Measurements from ENCODE around the gene CPT1B. TPM values are rescaled to one million over a fixed set of nuclear protein-coding genes. Genes with fewer than 3 reads are reported as not detected.
"Not testable (repeated sequence)": the region's sequence is repeated elsewhere in the genome, so short reads cannot be mapped to it uniquely, and the experiment has no call there.

Gene CPT1B
- total RNA-seq, 2 experiments from 2014 or later: 42.9 to 43.7 TPM

GRCh38 chr22:50609599-50609998 is 31.4 kb upstream of the CPT1B start:
- H3K27me3 Mint-ChIP-seq: peaks cover 20% of the 10 kb centered on the region
- no peaks in the 10 kb centered on the region for H3K4me1 Mint-ChIP-seq (ENCODE audit: low read depth)
- no peak for TF ChIP-seq CTCF (IDR thresholded peaks at IDR 0.05)
- H3K36me3 Mint-ChIP-seq (ENCODE audit: low read depth): no peaks in the 10 kb centered on the region
- intact Hi-C loops (cut with micrococcal nuclease): no loop called here
- DNase-seq (no peak), ATAC-seq (no peak)
- no peak overlapping the region for H3K4me3 Mint-ChIP-seq
- CTCF ChIA-PET: no interaction called here
- no peak overlapping the region for H3K27ac Mint-ChIP-seq
- no peaks in the 10 kb centered on the region for H3K9me3 Mint-ChIP-seq
- POLR2A ChIA-PET: interaction anchor here (1.0 kb wide), 1 partner anchor 12 kb away, joined by 3 read pairs; no protein-coding TSS in a partner anchor

- no peak for TF ChIP-seq CTCF (IDR thresholded peaks at IDR 0.05)
- ChIA-PET CTCF (interaction anchor here (0.7 to 1.1 kb wide), 2 partner anchors 12 to 83 kb away, joined by 3 to 5 read pairs; no protein-coding TSS in a partner anchor), POLR2A (interaction anchor here (1.0 kb wide), 2 partner anchors 12 to 25 kb away, joined by 3 read pairs; no protein-coding TSS in a partner anchor)
- Mint-ChIP-seq H3K9me3 (no peaks in the 10 kb centered on the region), H3K4me3 (no peak overlapping the region), H3K36me3 (ENCODE audit: low read depth) (no peaks in the 10 kb centered on the region), H3K27me3 (peaks cover 18% of the 10 kb centered on the region), H3K4me1 (ENCODE audit: low read depth) (no peaks in the 10 kb centered on the region), H3K27ac (no peak overlapping the region)
- DNase-seq (no peak), ATAC-seq (no peak)
- intact Hi-C loops (cut with micrococcal nuclease): no loop called here
Observed at GRCh38 chr22:50608996-50609395, 30.8 kb upstream of the CPT1B start.

GRCh38 chr22:50608058-50608840 is 30.0 kb upstream of the CPT1B start:
- CTCF ChIA-PET: interaction anchor here (0.7 to 1.1 kb wide), 2 partner anchors 12 to 82 kb away, joined by 3 to 5 read pairs; no protein-coding TSS in a partner anchor

GRCh38 chr22:50607659-50608020 is 29.4 kb upstream of the CPT1B start:
- H3K36me3 Mint-ChIP-seq (ENCODE audit: low read depth): no peaks in the 10 kb centered on the region
- H3K27ac Mint-ChIP-seq: no peak overlapping the region
- DNase-seq (no peak), ATAC-seq (no peak)
- CTCF ChIA-PET: no interaction called here
- POLR2A ChIA-PET: no interaction called here
- H3K4me1 Mint-ChIP-seq (ENCODE audit: low read depth): no peaks in the 10 kb centered on the region
- no peaks in the 10 kb centered on the region for H3K9me3 Mint-ChIP-seq
- H3K27me3 Mint-ChIP-seq: peaks cover 23% of the 10 kb centered on the region
- TF ChIP-seq CTCF (IDR thresholded peaks at IDR 0.05): no peak
- intact Hi-C loops (cut with micrococcal nuclease): no loop called here
- no peak overlapping the region for H3K4me3 Mint-ChIP-seq

More at GRCh38 chr22:50608058-50608840, 30.0 kb upstream of the CPT1B start:
- H3K36me3 Mint-ChIP-seq (ENCODE audit: low read depth); H3K27ac Mint-ChIP-seq; DNase-seq; H3K4me3 Mint-ChIP-seq; ATAC-seq; intact Hi-C loops (cut with micrococcal nuclease); H3K9me3 Mint-ChIP-seq; H3K4me1 Mint-ChIP-seq (ENCODE audit: low read depth): not testable (repeated sequence)
- POLR2A ChIA-PET: interaction anchor here (1.0 kb wide), 2 partner anchors 13 to 24 kb away, joined by 3 read pairs; no protein-coding TSS in a partner anchor
- H3K27me3 Mint-ChIP-seq: peaks cover 20% of the 10 kb centered on the region

- no peak overlapping the region for H3K4me3 Mint-ChIP-seq
- CTCF ChIA-PET: no interaction called here
- no peaks in the 10 kb centered on the region for H3K36me3 Mint-ChIP-seq (ENCODE audit: low read depth)
- H3K9me3 Mint-ChIP-seq: no peaks in the 10 kb centered on the region
- POLR2A ChIA-PET: no interaction called here
- TF ChIP-seq CTCF (IDR thresholded peaks at IDR 0.05): no peak
- H3K27ac Mint-ChIP-seq: no peak overlapping the region
- ATAC-seq (no peak), DNase-seq (no peak)
- H3K4me1 Mint-ChIP-seq (ENCODE audit: low read depth): no peaks in the 10 kb centered on the region
- peaks cover 28% of the 10 kb centered on the region for H3K27me3 Mint-ChIP-seq
- intact Hi-C loops (cut with micrococcal nuclease): no loop called here
Observed at GRCh38 chr22:50606946-50607658, 28.9 kb upstream of the CPT1B start.

All from activated CD8-positive, alpha-beta T cell treated with anti-CD3 and anti-CD28 coated beads for 36 hours (primary cell).